ENCODE data around the gene JAKMIP2. TPM values are rescaled to one million over a fixed set of nuclear protein-coding genes. Genes with fewer than 3 reads are reported as not detected.

The JAKMIP2 gene
- total RNA-seq, 1 experiment from 2014 or later = 6.4 TPM

GRCh38 chr5:147800491-147800890, 18.0 kb upstream of the JAKMIP2 start:
- Histone ChIP-seq H3K9me3 (ENCODE audit: control insufficient read depth, low read depth, low read length) (no peaks in the 10 kb centered on the region), H3K4me2 (ENCODE audit: insufficient read depth, insufficient read length, low read length) (no peak overlapping the region), H3K14ac (ENCODE audit: insufficient read depth, low read length) (no peak overlapping the region), H4K91ac (ENCODE audit: insufficient read length, low read depth, low read length) (no peak overlapping the region), H2BK12ac (ENCODE audit: insufficient read length, low read depth, low read length) (no peak overlapping the region), H3K9ac (ENCODE audit: extremely low read depth, insufficient read length, low read length) (no peak overlapping the region), H3K23me2 (ENCODE audit: insufficient read length, low read depth, low read length, poor library complexity, severe bottlenecking) (no peaks in the 10 kb centered on the region), H4K20me1 (ENCODE audit: control insufficient read depth, insufficient read depth, insufficient read length) (no peaks in the 10 kb centered on the region), H3T11ph (ENCODE audit: low read length) (no peak overlapping the region), H3K27ac (ENCODE audit: insufficient read length, low read depth, low read length) (no peak overlapping the region), H3K79me2 (ENCODE audit: insufficient read depth, low read length) (no peaks in the 10 kb centered on the region), H2BK20ac (ENCODE audit: low read depth, low read length, poor library complexity, severe bottlenecking) (no peak overlapping the region), H2BK15ac (ENCODE audit: low read depth, low read length) (no peak overlapping the region), H2AFZ (ENCODE audit: low read length) (no peak overlapping the region), H3K56ac (ENCODE audit: insufficient read length, low read depth, low read length) (no peak overlapping the region), H2AK5ac (ENCODE audit: insufficient read length, low read length) (no peak overlapping the region), H3K79me1 (ENCODE audit: insufficient read depth, low read depth, low read length, poor library complexity, severe bottlenecking) (no peaks in the 10 kb centered on the region), H3K18ac (ENCODE audit: insufficient read length, low read depth, low read length) (no peak overlapping the region), H2BK120ac (ENCODE audit: low read depth, low read length, poor library complexity, severe bottlenecking) (no peak overlapping the region), H4K8ac (replicated peaks; ENCODE audit: insufficient read length, low read depth, low read length) (no peak overlapping the region), H3K4ac (ENCODE audit: low read depth, low read length) (no peak overlapping the region), H3K23ac (ENCODE audit: insufficient read length, low read depth, low read length) (no peak overlapping the region), H3K27me3 (ENCODE audit: insufficient read depth, low read length) (no peaks in the 10 kb centered on the region), H4K5ac (ENCODE audit: insufficient read length, low read depth, low read length) (no peak overlapping the region), H3K4me1 (ENCODE audit: insufficient read depth, low read length) (no peaks in the 10 kb centered on the region), H2BK5ac (ENCODE audit: insufficient read length, low read length) (no peak overlapping the region)
- no peak for DNase-seq
- H3K4me1 Mint-ChIP-seq = peaks cover 6 to 8% of the 10 kb centered on the region in 2 experiments; a peak in 1 of 4 replicates
- no peaks in the 10 kb centered on the region for H3K36me3 Mint-ChIP-seq (ENCODE audit: insufficient read depth in 1 of 3, low read depth in 3 of 3)
- no peaks in the 10 kb centered on the region for H3K9me3 Mint-ChIP-seq
- no peak overlapping the region for H3K4me3 Mint-ChIP-seq
- no CpG with 5 or more reads among the region's 3 CpGs for WGBS (ENCODE audit: extremely low coverage, insufficient read length, low lambda C conversion rate)
- TF ChIP-seq CTCF (conservative IDR thresholded peaks at IDR 0.05) = no peak
- no peak overlapping the region for H3K27ac Mint-ChIP-seq
- H3K27me3 Mint-ChIP-seq (ENCODE audit: low read depth) = peaks cover 2% of the 10 kb centered on the region; the same call in 1 of the 2 replicates
